ENCODE measurements around the gene TLE6.
A peak's percentile ranks its signal among the peaks of the same experiment; 100 is the strongest.
"Not testable (repeated sequence)": the region's sequence is repeated elsewhere in the genome, so short reads cannot be mapped to it uniquely, and the experiment has no call there.

TLE6 gene

DNA sequence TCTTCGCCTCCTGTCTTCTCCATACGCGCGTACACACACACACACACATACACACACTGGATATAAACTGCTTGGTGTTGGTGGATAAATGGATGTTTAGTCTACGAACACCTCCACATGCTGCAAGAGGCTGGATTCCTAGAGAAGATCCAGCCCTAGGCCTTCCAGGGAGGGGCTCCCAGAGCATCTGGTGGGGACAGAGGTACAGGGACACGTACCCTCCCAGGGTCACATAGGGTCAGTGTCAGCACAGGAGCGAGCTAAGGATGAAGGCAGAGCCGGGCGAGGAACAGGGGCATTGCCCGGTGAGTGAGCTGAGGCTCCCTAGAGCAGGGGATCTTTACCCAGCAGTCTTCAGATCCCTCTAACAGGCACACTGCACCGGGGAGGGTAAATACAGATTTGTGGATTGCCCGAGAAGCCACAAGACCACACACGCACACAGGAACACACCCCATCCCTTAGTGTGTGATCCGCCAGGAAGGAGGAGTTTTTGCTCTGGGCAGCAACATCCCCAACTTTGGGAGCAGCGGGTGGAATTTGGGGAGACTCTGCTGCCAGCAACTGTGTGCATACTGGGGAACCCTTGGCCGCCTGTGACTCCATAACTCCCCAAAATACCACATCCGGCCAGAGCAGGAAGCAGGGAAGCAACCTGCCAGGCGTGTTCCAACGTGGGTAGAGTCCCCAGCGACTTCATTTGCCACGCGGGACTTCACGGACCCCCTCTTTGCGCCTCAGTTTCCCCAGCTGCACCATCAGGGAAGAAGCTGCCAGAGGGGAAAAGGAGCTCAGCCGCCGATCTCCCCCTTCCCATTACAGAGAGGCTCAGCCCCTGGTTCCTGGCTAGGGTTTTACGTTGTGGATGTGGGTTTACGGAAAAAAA, 57.5 kb downstream of the TLE6 start:
- no peak for TF ChIP-seq POLR2A (IDR thresholded peaks at IDR 0.05; ENCODE audit: low read length)
- no peak for TF ChIP-seq GATA1 (IDR thresholded peaks at IDR 0.05; ENCODE audit: low read depth, low read length)
- DNase-seq: no peak

DNA sequence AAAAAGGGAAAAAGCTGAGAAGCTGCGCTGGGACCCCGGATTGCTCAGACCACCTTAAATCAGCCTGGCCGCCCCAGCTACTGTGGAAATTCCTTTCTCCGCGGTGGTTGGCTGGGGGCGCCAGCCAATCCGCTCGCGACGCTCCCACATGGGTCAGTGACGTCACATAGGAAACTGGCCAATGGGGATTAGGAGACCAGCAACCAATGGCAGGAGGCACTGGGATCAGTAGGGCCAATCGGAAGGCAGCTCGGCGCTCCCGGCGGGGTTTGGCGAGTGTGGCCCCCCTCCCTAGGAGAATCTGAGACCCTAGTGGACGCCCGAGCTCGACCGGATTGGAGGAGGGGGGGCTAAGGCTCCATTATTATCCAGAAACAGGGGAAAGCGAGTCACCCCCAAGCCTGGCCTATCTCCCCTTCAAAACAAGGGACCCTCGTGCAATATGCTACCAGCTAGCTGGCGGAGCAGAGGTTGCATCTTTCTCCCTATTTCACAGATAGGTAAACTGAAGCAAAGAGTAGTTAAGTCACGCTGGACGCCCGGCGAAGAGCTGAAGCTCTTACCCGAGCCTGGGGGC, 58.3 kb downstream of the TLE6 start:
- no peak for TF ChIP-seq GATA1 (IDR thresholded peaks at IDR 0.05; ENCODE audit: low read depth, low read length)
- peak; percentile 72 for TF ChIP-seq POLR2A (IDR thresholded peaks at IDR 0.05; ENCODE audit: low read length)
- peak; percentile 99 for DNase-seq

DNA sequence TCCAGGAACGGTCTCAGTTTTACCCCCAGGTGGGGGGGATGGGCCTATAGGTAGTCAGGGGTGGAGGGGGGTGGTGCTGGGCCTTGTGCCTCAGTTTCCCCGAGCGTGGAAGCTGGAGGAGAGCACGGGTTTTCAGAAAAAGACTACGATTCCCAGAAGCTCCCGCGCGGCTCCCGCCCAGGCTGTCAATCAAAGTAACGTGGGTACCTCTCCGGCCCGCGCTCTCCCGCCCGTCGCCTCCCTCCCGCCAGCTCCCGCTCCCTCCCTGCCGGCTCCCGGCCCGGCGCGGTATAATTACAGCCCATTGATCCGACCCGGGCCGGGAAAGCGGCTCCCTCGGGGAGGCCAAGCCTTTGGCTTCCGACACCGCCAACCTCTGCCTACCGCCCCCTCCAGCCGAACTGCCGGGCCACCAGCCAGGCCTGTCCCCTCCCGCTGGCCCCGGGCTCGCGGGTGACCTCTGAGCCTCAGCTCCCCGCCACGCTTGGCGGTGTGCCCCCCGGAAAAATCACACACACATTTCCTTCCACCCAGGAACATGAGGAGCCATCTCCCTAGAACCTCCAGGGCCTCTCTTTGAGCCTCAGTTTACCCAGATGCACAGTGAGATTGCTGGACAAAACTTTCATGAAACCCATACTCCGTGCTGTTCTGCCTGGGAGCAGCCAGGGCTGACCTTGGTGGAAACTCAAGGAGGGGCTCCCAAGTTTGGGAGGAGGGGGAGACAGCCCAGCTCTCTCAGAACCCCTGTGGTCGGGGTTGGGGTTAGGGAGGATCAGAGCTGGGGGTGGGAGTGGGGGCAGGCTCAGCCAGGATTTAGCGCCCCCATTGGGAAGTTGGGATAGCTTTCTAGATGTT, 59.0 kb downstream of the TLE6 start:
- DNase-seq: peak; percentile 90 to 92
- TF ChIP-seq GATA1 (IDR thresholded peaks at IDR 0.05; ENCODE audit: low read depth, low read length) (no peak), POLR2A (IDR thresholded peaks at IDR 0.05; ENCODE audit: low read length) (no peak)

DNA sequence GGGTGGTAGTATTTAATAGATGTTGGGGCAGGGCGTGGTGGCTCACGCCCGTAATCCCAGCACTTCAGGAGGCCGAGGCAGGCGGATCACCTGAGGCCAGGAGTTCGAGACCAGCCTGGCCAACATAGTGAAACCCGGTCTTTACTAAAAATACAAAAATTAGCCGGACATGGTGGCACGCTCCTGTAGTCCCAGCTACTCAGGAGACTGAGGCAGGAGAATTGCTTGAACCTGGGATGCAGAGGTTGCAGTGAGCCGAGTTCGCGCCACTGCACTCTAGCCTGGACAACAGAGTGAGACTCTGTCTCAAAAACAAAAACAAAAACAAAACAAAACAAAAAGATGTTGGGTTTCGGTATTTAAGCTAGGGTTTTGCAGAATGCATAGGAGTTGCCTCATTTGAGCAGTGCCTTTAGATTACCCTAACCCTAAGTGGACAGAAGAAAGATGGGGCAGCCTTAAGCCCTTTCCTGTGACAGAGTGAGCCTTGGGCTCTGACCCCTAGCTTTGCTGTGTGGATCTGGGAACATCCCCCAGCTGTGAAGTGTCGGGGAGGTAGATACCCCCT, 59.7 kb downstream of the TLE6 start:
- not testable (repeated sequence) for DNase-seq

DNA sequence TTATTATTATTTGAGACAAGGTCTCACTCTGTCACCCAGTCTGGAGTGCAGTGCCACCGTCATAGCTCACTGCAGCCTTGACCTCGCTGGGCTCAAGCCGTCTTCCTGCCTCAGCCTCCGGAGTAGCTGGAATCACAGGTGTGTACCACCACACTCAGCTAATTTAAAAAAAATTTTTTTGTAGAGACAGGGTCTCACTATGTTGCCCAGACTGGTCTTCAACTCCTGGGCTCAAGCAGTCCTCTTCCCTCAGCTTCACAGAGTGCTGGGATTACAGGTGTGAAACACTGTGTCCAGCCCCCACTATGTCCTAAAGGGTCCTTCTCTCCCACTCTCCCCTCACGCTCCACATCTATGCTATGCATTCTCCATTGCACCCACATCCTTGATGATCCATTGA, 60.9 kb downstream of the TLE6 start:
- no peak for TF ChIP-seq POLR2A (IDR thresholded peaks at IDR 0.05; ENCODE audit: low read length)
- no peak for TF ChIP-seq GATA1 (IDR thresholded peaks at IDR 0.05; ENCODE audit: low read depth, low read length)
- no peak for DNase-seq

DNA sequence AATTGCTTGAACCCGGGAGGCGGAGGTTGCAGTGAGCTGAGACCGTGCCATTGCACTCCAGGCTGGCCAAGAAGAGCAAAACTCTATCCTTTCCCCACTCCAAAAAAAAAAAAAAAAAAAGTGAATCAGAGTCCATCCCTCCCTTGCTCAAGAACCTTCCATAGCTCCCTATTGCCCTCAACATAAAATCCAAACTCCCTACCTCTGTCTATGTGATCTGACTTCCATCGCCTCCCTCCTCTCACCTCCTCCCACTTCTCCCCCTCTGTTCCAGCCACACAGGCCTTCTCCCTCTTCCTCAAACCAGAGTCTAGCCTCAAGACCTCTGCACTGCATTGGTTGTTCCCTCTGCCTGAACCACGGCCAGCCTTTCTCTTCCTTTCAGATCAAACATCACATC, 61.8 kb downstream of the TLE6 start:
- TF ChIP-seq POLR2A (IDR thresholded peaks at IDR 0.05; ENCODE audit: low read length): no peak
- no peak for TF ChIP-seq GATA1 (IDR thresholded peaks at IDR 0.05; ENCODE audit: low read depth, low read length)

DNA sequence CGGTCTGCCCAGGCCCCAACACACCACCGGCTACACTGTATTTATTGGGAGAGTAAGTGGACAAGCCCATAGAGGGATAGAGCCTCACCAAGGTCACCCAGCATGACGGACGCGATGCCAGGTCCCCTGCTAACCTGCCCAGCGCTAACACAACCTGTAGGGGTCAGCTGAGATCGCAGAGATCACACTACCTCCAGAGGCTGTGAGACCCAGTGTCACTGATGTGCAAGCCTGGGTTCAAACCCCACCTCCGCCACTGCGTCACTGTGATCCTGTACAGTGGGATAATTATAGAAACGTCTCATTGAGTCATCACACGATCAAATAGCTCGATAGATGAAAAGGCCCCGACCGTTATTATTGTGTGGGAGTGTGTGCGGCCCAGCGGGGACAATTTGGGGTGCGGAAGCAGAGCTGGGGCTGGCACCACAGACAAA, 62.3 kb downstream of the TLE6 start:
- TF ChIP-seq GATA1 (IDR thresholded peaks at IDR 0.05; ENCODE audit: low read depth, low read length): no peak
- no peak for TF ChIP-seq POLR2A (IDR thresholded peaks at IDR 0.05; ENCODE audit: low read length)
- no peak for DNase-seq

More for the DNA sequence above, 61.8 kb downstream of the TLE6 start:
- no peak for DNase-seq

DNA sequence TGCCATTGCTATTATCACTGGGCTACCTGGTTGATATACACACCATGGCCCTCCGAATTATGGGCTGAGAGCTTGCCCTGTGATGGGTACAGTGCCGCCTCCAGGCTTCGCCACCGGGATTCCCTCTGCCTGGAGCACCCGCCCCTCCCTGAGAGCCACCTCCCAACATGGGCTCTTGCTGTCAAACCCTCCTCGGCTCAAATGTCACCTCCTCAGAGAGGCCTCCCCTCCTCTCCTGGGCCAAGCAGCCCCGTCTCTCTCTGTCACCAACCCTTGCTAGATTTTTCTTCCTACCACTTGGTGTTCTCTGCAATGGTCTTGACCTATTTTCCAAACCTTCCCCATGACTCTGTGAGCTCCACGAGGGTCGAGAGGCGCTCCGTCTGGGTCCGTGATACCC, 64.0 kb downstream of the TLE6 start:
- no peak for TF ChIP-seq GATA1 (IDR thresholded peaks at IDR 0.05; ENCODE audit: low read depth, low read length)
- no peak for TF ChIP-seq POLR2A (IDR thresholded peaks at IDR 0.05; ENCODE audit: low read length)
- no peak for DNase-seq

DNA sequence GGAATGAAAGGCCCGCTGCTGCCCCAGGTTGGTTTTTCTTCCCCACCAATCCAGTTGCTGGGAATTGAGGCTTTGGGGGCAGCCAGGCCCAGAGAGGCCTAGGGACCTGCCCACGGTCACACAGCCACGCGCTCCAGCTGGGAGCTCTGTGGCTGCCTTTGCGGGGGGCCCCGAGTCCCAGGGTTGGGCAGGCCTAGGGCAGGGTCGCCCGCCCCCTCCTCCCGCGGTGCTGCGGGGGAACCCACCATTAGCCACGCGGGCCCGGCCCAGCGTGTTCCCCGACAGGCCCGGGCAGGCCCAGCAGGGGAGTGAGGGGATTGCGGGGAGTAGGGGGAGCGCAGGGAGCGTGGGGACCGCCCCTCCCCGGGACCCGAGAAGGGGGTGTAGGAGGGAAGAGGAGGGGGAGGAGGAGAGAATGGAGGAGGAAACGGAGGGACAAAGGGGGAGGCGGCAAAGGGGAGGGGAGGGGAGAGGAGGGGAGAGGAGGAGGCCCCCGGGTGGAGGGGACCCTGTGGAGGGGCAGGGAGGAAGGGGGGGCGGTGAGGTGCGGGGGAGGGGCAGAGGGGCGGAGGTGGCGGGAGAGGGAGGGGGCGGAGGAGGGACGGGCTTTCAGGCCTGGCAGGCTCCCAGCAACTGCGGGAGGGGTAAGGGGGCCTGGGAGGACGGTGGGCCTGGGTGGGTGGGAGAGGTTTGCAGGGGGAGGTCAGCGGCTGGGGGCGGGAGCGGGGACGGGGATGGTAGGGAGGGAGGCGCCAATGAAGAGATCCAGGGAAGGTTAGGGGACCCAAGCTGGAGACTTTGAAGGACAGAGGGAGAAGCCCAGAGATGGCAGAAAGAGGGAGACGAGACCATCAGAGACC, 64.6 kb downstream of the TLE6 start:
- DNase-seq: no peak

DNA sequence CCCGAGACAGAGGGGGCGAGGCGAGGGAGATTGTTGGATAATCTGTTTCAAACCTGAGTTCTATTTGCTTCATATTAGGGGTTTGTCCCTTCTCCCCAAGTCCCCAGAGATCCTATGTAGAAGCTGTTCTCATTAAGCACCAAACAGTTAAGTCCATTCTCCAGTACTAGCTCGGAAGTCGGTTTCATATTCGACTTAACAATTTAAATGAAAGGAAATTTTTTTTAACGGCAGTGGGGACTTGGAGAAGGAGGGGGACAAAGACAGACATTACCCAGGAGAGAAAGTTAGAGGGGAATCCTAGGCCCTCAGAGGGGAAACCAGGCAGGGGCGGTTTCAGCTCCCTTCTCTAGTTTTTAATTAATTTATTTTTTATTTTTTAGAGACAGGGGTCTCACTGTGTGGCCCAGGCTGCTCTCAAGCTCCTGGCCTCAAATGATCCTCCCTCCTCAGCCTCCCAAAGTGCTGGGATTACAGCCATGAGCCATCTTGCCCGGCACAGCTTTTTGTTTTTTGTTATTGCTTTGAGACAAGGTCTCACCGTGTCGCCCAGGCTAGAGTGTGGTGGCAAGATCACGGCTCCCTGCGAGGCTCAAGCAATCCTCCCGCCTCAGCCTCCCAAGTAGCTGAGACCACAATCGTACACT, 65.4 kb downstream of the TLE6 start:
- no peak for DNase-seq
- TF ChIP-seq POLR2A (IDR thresholded peaks at IDR 0.05; ENCODE audit: low read length) (no peak), GATA1 (IDR thresholded peaks at IDR 0.05; ENCODE audit: low read depth, low read length) (no peak)

More for the DNA sequence above, 64.6 kb downstream of the TLE6 start:
- TF ChIP-seq POLR2A (IDR thresholded peaks at IDR 0.05; ENCODE audit: low read length) (no peak), GATA1 (IDR thresholded peaks at IDR 0.05; ENCODE audit: low read depth, low read length) (no peak)

Data from erythroblast (primary cell).